NK-92 treated with Interleukin-12 subunit alpha and Interleukin-12 subunit beta, amount 100 ng/mL, for 24 hours (cell line): Measurements from ENCODE around the gene FAM117A.
A peak's percentile ranks its signal among the peaks of the same experiment; 100 is the strongest.
"Not testable (repeated sequence)": the region's sequence is repeated elsewhere in the genome, so short reads cannot be mapped to it uniquely, and the experiment has no call there.

Source experiments
- DNase-seq: peaks from one replicate; lab custom pipeline; 2025; lab: John Stamatoyannopoulos, UW

FAM117A gene

DNA sequence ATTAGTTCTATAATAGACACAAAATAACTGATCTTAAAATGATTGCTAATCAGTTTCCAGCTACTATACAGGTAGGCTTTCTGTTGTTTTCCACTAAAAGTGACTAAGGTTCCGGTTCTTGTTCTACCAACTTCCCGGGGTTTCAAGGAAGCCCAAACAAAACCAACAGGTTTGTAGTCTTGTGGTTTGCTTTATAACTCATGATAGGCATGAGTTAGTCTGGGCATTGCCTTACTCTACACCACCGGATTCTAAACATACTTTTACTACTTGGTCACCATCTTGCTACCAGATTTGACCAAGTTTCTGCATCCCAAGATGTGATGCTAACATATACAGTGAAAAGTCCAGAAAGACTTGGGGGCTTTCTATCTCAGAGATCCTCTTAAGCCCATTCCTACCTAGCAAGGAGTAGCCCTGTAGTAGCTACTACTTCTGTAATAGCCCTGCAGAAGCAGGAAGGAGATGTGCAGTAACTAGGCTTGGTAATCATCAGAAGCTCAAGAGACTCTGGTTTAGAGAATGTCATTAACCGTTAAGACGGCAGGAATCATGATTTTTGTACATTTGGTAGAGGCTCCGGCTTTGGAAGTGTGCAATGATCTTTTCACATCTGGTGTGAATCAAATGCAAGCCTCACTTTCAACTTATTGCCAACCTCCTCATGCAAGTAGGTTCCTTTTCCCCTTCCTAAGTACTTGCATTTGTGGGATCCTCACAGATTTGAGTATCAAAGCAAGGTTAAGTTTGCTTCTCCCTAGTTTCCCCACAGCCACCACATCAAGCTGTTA is 1.6 kb downstream of the FAM117A start:
- DNase-seq = no peak

DNA sequence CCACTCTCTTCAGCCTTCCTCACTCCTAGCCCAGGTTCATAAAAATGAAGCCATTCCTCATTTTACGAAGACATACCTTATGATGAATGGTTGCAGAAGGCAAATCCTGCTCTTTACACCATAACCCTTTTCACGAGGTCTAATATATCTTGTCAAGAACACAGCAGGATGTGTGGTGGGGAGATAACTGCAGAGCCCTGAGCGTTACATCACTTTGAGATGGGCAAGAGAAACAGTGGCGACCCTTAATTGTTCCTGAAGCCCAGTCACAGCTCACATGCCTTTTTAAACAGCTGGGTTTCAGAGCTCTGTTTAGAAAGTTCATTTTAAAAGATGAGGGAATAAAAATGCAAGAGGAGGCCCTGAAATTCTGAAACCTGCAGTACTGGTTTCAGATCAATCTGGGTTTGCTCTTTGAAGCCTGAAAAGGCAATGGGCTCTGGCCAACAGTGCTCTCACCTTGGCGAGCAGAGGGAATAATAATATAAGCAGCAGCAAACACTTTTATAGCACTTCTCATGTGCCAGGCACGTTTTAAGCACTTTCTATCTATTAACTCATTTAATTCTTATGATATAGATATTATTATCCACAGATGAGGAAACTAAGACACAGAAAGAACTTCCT is 2.9 kb downstream of the FAM117A start:
- no peak for DNase-seq

DNA sequence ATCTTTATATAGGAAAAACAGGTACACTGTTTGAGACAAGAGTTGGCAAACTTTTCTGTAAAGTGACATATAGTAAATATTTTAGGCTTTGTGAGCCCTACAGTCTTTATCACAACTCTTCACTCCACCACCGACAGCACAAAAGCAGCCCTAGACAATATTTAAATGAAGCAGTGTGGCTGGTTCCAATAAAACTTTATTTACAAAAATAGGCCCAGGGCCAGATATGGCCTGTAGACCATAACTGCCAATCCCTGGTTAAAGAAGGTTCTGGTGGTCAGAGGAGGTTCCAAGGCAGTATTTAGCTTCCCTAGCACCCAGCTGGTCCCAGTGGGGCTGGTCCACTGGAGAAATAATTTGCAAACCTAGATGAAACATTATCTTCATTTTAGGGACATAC is 3.6 kb downstream of the FAM117A start:
- DNase-seq = no peak

DNA sequence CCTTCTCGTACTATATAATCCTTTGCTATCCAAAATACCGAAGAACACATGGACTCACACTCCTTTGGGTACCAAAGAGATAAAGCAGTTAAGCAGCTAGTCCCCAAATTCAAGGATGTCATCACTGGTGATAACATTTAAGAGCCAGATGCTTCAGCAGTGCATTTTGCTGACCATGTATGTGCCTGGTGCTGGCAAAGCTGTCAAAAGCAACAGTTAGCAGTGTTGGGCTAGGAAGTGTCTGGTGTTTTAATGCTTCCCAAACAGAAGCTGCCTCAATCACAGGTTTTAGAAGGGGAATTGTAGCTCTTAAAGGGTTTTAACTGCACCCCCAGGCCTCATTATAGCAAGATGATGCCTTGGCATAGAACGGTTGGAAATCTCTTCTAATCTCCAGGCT is 4.7 kb downstream of the FAM117A start:
- DNase-seq = no peak

DNA sequence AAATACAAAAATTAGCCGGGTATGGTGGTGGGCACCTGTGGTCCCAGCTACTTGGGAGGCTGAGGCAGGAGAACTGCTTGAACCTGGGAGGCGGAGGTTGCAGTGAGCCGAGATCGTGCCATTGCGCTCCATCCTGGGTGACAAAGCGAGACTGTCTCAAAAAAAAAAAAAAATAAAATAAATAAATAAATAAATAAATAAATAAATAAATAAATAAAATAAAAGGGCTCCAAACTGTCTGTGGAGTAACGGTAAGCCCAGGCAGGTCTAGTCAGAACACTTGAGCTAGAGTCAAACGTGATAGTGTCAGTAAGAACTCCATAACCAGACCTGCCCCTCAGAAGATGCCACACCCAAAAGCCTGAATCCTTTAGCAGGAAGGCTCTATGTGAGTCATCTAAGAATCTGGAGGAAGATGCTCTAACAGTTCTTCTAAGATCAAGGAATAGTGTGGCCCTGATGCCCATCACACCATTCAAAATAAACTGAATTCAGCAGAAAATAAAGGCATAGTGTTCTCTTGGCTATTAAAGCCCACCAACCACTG is 5.4 kb downstream of the FAM117A start:
- DNase-seq = not testable (repeated sequence)

DNA sequence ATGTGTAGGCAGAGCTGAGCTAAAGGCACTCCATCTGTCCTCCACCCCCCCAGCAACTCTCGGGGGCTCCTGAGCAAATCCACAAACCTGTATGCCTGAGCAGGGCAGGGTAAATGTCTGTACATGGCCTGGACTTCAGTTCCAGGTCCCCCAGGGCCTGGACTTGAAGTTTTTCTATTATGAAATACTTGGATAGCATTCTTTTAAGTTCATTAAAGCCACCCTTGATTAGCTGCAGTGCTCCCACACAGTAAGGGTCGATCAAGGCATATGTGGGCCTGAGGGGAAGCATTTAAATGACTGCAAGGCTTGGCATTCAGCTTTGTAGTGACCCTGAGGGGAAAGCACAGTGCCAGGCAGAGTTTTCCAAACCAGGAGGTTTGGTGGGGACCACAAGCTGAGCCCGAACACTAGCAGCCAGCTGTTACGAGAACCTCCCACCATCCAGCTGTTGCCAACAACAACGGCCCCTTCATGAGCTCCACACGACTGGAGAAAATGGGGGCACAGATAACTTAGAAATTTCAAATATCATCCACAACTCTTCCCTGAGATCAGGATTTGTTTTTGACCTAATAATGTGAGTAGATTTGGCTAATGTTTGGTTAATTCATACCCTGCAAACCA is 6.7 kb downstream of the FAM117A start:
- DNase-seq = no peak

DNA sequence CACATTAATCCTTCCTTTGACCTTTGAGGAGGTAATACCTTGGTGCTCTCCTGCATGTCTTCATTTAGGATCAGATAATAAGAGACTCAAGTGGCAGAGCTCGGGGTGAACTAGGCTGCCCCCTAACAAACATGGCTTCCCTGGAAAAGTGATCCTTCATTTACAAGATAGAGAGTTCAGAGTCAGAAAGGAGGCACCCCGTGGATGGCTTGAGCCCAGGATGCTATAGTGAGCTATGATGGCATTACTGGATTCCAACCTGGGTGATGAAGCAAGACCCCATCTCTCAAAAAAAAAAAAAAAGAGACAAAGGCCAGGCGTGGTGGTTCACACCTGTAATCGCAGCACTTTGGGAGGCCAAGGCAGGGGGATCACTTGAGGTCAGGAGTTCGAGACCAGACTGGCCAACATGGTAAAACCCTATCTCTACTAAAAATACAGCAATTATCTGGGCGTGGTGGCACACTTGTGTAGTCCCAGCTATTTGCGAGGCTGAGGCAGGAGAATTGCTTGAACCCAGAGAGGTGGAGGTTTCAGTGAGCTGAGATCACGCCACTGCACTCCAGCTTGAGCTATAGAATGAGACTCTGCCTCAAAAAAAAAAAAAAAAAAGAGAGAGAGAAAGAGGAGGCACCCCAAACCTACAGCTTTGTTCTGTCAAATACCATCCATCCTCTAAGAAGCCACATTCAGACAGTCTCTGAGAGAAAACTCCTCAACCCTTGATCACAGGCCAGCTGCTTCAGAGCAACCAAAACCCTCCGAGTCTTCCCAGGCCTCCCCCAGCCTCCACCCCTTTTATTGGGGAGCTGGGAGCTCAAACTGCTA is 7.4 kb downstream of the FAM117A start:
- DNase-seq = no peak

DNA sequence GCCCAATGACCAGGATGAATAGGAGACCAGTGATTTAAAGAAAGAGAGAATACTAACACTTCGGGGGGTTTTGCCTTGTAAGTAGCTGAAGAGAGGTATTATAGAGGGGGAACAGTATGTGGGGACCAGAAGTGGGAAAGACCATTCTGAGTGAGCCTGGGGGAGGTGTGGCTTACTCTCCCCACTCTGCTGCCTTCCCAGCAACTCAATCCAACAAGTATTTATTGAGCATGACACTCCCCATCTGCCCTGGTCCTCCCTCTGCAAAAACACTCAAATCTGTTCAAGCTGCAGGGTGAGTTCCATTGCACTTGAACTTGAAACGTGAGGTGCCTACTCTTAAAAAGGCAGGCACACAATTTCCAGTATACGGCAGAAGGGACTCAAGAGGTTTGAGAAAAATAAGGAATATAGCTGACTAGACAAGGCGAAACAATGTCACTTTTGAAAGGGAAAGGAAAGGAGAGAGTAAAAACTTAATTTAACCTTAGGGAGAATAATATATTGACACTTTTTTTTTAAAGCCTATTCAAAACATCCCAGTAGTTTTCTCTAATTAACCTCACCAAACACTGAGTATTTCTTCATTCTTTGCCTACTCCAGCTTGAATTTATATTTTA is 8.2 kb downstream of the FAM117A start:
- no peak for DNase-seq

DNA sequence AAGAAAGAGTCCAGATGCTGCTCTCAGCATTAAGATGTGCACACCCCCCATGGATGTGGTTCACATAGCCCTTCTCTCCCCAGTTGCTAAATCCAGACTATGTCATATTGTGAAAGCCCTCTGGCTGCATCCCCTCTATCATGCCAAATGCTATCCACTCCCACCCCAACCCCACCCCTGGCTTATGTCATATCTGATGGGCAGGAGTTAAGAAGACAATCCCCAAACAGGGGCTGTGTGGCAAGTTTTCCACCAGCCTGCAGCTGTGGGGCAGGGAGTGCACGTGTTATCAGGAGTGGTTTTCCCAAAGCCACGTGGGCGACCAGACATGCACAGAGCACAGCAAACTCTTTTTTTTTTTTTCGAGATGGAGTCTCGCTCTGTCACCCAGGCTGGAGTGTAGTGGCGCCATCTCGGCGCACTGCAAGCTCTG is 10.0 kb downstream of the FAM117A start:
- no peak for DNase-seq

DNA sequence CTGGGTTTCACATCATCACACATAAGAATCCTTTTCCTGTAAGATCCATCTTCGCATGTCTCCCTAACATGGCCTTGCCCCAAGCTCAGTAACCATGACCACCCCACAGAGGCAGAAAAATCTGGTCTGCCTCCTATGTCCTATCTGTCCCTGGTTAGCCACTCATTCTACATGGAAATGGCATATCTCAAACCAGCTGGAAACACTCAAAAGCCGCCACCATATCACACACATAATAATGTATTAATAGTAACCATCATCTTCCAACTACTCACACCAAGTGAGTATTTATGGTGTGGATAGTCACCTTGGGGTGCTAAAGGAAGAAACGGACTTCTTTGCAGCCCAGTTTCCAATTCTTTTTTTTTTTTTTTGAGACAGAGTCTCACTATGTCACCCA is 11.4 kb downstream of the FAM117A start:
- DNase-seq = no peak

DNA sequence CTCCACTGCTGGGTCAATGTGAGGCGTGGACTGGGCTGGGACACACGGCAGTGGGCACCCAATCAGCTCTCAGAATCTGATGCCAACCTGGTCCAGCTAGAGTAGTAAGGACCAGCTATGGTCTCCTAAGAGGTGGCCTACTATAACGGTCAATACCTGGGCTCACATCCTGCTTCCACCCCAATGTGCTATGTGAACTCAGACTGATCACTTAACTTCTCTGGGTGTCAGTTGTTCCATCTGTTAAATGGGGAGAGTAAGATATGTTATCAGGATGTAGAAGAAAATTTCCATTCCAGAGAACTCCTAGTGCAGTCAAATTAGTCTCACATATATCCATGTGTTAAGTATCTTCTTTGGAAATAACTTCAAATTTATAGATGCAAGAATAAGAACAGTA is 14.2 kb downstream of the FAM117A start:
- DNase-seq = no peak

DNA sequence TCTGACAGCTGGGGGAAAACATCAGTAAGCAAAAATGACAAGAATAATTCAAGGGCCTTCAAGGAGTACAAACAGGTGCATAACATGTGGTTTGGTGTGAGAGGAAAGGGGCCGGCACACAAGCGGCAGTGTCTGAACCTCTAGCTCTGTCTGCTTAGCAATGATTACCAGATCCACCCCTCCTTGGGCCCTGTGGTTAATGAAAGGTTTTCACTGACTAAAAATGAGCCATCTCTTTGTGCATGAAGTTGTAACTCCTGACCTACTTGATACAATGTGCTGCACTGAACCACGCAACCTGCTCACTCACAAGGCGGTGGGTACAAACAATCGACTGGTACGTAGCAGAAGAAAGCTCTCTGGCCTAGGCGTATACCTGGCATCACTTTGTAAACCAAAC is 15.1 kb downstream of the FAM117A start:
- peak; percentile 66 for DNase-seq

DNA sequence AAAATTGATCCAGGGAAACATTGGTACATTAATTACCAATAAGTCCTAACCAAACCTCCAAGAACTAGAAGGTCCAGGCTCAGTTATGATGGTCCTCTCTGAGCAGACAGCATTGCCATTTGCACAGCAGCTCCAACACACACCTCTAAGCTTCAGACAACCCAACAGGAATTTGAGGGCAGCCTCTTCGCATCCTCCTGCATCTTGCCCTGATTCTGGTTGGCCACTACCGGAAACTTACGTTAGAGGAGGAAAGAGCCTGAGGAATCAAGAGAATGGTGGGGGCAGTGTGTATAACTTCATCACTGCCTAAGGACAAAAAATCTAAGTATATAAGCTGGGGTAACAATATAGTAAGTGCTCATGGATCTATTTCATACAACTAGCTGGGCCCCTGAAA is 15.7 kb downstream of the FAM117A start:
- no peak for DNase-seq

DNA sequence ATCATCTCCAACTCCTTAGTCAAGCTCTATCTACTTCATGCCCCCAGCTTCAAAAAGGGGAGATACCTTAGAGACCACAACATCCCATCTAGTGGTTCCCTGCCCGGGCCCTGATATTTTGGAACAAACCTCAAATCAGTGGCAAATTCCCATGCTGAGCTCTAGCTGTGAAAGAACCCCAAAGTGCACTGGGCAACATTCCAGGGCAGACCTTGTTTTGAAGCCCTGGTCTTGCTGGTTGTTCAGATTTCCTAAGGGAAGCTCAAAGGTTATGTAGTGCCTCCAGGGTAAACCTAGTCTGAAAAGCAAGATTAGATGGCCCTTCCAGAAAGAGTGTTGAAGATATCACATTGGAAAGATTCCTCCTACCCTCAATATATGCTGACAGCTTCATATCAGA is 16.3 kb downstream of the FAM117A start:
- DNase-seq = no peak

DNA sequence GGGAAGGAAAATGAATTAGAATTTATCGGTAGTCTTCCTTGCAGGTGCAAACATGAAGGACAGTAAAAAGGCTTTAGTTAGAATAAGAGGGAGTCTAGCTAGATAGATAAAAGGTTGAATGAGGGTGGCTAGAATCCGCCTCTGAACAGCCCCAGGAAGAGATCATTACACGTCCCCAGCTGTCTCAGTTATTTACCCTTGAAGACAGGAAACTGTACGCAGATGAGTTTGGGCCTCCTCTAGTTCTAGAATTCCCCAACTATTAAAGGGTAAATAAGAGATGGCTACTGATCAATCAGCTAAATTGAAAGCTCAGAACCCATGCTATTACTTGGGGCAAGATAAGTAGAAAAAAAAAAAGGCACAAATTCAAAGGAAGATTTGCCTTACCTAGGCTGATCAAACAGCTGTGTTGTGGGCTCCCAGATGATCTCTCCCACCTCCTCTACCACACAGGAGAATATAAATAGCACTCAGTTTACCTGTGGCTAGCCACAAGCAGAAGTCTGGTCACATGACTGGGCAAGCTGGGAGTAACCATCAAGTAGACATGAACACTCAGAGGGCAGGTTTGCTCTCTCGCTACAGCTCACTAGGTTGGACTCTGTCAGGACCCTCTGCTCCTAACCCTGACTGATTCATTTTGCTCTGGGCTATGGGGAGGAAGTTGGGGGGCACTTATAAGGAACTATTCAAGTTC is 17.0 kb downstream of the FAM117A start:
- DNase-seq = peak; percentile 45

DNA sequence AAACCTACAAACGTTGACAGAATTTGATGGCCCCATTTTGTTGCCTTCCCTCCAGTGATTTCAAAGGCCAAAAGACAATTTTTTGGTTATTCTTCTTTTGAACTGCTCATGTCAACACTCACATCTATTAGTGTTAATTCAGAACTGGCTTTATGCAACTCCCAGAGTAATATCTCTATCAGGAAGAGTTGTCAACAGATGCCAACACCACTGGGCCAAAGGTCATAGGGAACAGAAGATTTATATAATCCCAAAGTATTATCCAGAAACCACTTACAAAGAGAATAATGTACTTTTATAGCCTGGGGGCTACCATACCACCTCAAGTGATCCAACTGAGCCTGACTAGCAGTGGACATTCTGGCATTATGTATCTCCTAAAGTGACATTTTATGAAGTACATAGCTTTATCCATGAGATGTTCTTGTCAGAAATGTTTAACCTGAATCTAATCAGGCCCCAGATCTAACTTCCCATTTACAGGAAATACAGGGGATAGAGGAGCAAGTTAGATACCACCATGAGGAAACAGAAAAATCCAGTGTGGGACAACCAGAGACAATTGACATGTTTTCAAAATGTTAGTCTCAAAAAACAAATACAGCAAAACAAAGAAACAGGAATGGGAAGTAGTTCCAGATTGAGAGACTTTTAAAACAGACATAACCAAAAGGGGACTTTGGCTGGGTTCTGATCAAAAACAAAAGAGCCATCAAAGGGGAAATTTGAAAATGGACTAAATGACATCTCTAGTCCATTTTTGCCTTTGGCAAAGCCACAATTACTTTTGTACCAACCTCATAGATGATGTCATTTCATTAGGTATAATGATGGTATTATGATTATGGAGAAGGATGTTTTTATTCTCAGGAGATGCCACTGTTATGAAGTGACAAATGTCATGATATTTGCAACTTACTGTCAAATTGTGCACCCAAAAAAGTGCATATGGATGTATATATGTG is 18.5 kb downstream of the FAM117A start:
- DNase-seq = no peak

DNA sequence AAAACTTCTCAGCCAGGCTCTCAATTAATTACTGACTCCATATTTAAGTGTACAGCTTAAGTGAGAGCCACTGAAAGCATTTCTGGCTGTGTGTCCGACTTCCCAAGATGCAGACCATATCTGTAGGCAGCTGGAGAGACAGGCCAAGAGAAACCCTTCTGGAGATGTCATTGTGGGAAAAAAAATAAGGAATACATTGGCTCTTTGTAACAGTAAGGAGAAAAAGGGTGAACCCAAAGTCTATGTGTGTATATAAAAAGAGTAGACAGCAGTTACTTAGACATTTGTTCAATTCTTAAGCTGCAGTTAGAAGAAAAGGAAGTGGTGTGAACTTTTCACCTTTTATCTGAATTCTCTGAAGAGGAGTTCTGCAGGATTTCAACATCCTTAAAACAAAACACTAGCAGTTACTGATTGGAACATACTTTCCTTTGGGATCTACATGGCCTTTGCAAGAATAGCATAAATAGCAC is 21.7 kb downstream of the FAM117A start:
- DNase-seq = no peak

DNA sequence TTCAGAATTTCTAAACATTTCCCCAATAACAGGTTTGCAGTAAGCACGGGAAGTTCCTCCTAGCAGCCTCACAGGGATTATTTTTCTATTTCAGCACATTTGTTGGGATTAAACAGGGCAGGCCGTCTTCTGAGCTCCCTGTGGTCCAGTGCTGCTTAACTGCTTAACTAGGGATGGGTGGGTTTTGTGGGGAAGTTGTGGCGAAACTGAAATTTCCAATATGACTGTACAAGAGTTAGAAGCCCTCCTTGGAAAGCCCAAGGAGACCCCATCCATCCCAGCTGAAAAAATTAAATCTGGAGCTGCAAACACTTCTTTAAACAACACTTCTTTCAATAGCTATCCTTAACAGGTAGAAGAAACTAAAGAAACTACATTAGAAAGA is 22.2 kb downstream of the FAM117A start:
- no peak for DNase-seq

DNA sequence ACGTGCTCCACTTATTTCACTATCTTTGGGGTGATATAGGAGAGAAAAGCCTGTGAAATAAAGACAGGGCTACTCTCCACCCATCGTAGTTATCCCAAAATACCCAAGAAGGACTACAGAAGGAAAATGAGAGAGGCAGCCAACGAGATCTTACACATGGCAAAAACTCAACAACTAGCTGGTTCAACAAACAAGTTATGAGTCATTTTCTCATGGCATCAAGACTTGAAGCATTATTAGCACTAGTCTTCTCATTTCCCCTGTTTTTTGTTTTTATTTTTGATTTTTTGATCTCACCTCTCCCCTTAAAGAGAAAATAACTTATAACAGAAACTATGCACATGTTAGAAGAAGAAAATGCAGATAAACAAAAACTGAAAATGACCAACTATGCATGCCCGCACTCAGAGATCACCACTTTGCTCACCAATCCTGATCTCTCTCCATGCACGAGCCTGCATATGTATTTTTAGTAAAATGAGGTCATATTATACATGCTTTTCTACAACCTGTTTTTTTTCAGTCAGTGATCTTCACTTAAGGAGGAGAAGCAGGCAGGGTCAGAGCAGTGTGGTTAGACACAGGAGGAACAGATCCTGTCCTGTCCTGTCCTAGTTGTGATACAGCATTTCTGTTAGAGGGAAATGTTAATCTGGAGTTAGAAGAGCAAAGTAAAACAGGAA is 22.8 kb downstream of the FAM117A start:
- no peak for DNase-seq
